Activated CD4-positive, alpha-beta T cell treated with anti-CD3 and anti-CD28 coated beads, Interleukin-2, Interleukin-4, amounts not matched to agents 100 ng/mL and 50 ng/mL, durations not matched to agents 16 hours and 8 hours (primary cell): ENCODE data around the gene ATRNL1.

ENCODE experiments used
- DNase-seq: peaks from one replicate; pipeline ENCODE4 v3.0.0-alpha.2; 2020; ENCODE audit warnings: low spot score

ATRNL1 gene

GRCh38 chr10:115982526-115982925, 889.4 kb downstream of the ATRNL1 start:
- DNase-seq, result no peak

- DNase-seq, result no peak
Measured at GRCh38 chr10:115985786-115986185, 892.6 kb downstream of the ATRNL1 start.

GRCh38 chr10:115988380-115988779, 895.2 kb downstream of the ATRNL1 start:
- no peak for DNase-seq

- DNase-seq, result no peak
Measured at GRCh38 chr10:115989621-115990020, 896.5 kb downstream of the ATRNL1 start.

- DNase-seq, result no peak
Measured at GRCh38 chr10:115992236-115992986, 899.2 kb downstream of the ATRNL1 start.

- no peak for DNase-seq
Measured at GRCh38 chr10:115996031-115996430, 902.9 kb downstream of the ATRNL1 start.

GRCh38 chr10:115998301-115998700, 905.1 kb downstream of the ATRNL1 start:
- DNase-seq, result no peak
